OCI-LY3 (cell line): ENCODE measurements around the gene PPCS.

Experiments used
- H2AFZ ChIP-seq: fragments of 200-600, 300-600 bp; shearing (Covaris generic); 2 replicates; pipeline ENCODE4 v1.6.0; 2014; ENCODE audit warnings: antibody characterized with exemption, low read depth, low read length
- H3K27ac ChIP-seq: fragments of 200-600, 300-600 bp; sonication (generic); 2 replicates; pipeline ENCODE4 v1.5.1; 2014; ENCODE audit warnings: mild to moderate bottlenecking, low read length, moderate library complexity, mixed read lengths
- H3K27me3 ChIP-seq: fragments of 200-600, 300-600 bp; sonication (generic); 2 replicates; pipeline ENCODE4 v1.6.1; 2014; ENCODE audit warnings: low read depth, low read length, mixed read lengths
- H3K36me3 ChIP-seq: fragments of 200-600, 300-600 bp; sonication (generic); replicated peaks from 2 replicates; pipeline ENCODE3; 2014; ENCODE audit warnings: low read depth, low read length, mixed read lengths
- H3K4me1 ChIP-seq: fragments of 300-600, 200-600 bp; sonication (generic); 2 replicates; pipeline ENCODE4 v1.6.1; 2014; ENCODE audit warnings: low read length, mixed read lengths
- H3K4me2 ChIP-seq: fragments of 200-600, 300-600 bp; sonication (generic); 2 replicates; pipeline ENCODE4 v1.6.1; 2014; ENCODE audit warnings: low read length, mixed read lengths
- H3K4me3 ChIP-seq: fragments of 300-600, 200-600 bp; sonication (generic); 2 replicates; pipeline ENCODE4 v1.5.1; 2014; ENCODE audit warnings: antibody characterized with exemption, mild to moderate bottlenecking, low read length, moderate library complexity
- H3K79me2 ChIP-seq: fragments of 300-600, 200-600 bp; shearing (Covaris generic); 2 replicates; pipeline ENCODE4 v1.6.1; 2014; ENCODE audit warnings: mild to moderate bottlenecking, low read length, mixed read lengths
- H3K9ac ChIP-seq: fragments of 300-600, 200-600 bp; shearing (Covaris generic); 2 replicates; pipeline ENCODE4 v1.6.0; 2014; ENCODE audit warnings: mild to moderate bottlenecking, low read length, moderate library complexity
- H3K9me3 ChIP-seq: fragments of 200-600, 300-600 bp; shearing (Covaris generic); 2 replicates; pipeline ENCODE4 v1.6.1; 2014; ENCODE audit warnings: low read length, mixed read lengths; ENCODE audit not compliant: insufficient read depth
- H4K20me1 ChIP-seq: fragments of 200-600, 300-600 bp; sonication (generic); 2 replicates; pipeline ENCODE4 v1.6.1; 2016; ENCODE audit warnings: low read length, mixed read lengths; ENCODE audit not compliant: insufficient read depth
- EZH2phosphoT487 ChIP-seq: fragments of 200-600 bp; shearing (Covaris generic); IDR thresholded peaks from 2 replicates; pipeline ENCODE4 v1.6.1; 2018; ENCODE audit warnings: antibody characterized with exemption, mixed run types, low read depth
- TF ChIP-seq, protein P1 (sequence below): fragments of 200-600, 300-600 bp; sonication (generic); IDR thresholded peaks from 2 replicates; pipeline ENCODE4 v1.5.1; 2014; ENCODE audit warnings: antibody characterized with exemption, low read length, low read depth

Gene PPCS

DNA sequence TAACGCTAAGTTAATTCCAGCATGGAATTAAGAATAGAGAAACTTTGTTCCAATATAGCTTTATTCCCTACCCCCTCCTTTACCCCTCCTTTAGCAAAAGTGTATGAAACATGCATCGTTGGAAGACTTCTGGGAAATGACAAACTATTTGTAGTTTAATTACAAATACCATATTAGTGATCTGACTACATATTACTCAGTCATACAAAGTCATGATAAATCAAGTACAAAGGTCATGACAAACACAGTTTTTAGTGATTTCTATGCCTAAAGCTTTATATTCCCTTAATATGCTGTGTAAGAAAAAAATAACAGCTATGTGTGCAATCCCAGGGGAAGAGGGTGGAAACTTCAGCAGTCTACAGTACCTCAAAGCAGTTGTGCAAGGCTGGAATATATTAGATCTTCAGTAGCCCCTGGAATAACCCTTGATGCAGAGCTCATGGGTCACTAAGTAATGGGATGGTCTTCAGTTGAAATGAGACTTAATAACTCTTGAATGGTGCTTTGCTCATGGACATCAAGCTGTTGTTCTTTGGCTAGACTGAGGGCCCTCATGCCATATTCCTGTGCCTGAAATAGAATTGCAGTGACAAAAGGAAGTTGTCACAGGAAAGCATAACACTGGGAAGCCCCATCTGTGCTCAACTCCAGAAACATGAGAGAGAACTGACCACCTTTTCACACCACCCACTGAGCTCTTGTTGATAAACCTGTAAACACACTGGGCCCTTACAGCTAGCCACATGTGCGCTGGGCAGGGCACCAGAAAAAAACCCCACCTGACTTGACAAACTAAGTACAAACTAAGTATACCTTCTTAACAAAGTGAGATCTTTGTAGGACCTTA lies 25.8 kb upstream of the PPCS start:
- TF ChIP-seq, protein P1, sequence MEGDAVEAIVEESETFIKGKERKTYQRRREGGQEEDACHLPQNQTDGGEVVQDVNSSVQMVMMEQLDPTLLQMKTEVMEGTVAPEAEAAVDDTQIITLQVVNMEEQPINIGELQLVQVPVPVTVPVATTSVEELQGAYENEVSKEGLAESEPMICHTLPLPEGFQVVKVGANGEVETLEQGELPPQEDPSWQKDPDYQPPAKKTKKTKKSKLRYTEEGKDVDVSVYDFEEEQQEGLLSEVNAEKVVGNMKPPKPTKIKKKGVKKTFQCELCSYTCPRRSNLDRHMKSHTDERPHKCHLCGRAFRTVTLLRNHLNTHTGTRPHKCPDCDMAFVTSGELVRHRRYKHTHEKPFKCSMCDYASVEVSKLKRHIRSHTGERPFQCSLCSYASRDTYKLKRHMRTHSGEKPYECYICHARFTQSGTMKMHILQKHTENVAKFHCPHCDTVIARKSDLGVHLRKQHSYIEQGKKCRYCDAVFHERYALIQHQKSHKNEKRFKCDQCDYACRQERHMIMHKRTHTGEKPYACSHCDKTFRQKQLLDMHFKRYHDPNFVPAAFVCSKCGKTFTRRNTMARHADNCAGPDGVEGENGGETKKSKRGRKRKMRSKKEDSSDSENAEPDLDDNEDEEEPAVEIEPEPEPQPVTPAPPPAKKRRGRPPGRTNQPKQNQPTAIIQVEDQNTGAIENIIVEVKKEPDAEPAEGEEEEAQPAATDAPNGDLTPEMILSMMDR, result no peak
- TF ChIP-seq EZH2phosphoT487, result no peak
- Histone ChIP-seq H3K27ac (no peak overlapping the region), H3K27me3 (no peaks in the 10 kb centered on the region), H3K79me2 (no peaks in the 10 kb centered on the region), H2AFZ (no peak overlapping the region), H3K9me3 (no peaks in the 10 kb centered on the region), H3K4me3 (no peak overlapping the region), H4K20me1 (no peaks in the 10 kb centered on the region), H3K4me2 (no peak overlapping the region), H3K4me1 (no peaks in the 10 kb centered on the region), H3K36me3 (no peaks in the 10 kb centered on the region), H3K9ac (no peak overlapping the region)

DNA sequence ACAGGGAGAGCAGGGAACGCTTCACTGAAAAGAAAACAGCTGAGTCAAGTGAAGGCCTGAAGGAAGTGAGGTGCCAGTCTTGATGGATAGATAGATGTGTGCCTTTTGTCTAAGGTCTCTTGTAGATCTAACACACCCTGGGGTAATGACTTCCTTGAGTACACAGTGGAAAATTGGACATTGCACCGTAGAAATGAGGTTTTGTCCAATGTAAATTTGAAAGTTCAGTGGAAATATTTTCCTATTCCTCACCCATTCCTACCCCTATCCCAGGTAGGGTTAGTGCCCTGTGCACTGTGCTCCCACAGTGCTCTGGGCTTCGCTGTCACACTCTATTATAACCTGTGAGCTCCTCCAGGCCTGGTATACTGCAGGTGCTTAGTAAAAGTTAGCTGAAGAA lies 24.8 kb upstream of the PPCS start:
- Histone ChIP-seq H3K27me3 (no peaks in the 10 kb centered on the region), H3K4me1 (no peaks in the 10 kb centered on the region), H3K79me2 (no peaks in the 10 kb centered on the region), H3K4me2 (no peak overlapping the region), H3K9ac (no peak overlapping the region), H3K9me3 (no peaks in the 10 kb centered on the region), H3K27ac (no peak overlapping the region), H3K36me3 (no peaks in the 10 kb centered on the region), H4K20me1 (no peaks in the 10 kb centered on the region), H3K4me3 (no peak overlapping the region), H2AFZ (no peak overlapping the region)
- TF ChIP-seq, protein P1, result no peak
- no peak for TF ChIP-seq EZH2phosphoT487

- no peak for TF ChIP-seq EZH2phosphoT487
- TF ChIP-seq, protein P1, result no peak
- no peaks in the 10 kb centered on the region for H3K27me3 ChIP-seq
- no peak overlapping the region for H2AFZ ChIP-seq
- H3K4me2 ChIP-seq, result no peak overlapping the region
- H3K27ac ChIP-seq, result no peak overlapping the region
- H4K20me1 ChIP-seq, result no peaks in the 10 kb centered on the region
- H3K36me3 ChIP-seq, result no peaks in the 10 kb centered on the region
- no peak overlapping the region for H3K4me3 ChIP-seq
- H3K9ac ChIP-seq, result no peak overlapping the region
- no peaks in the 10 kb centered on the region for H3K4me1 ChIP-seq
- H3K9me3 ChIP-seq, result no peaks in the 10 kb centered on the region
- no peaks in the 10 kb centered on the region for H3K79me2 ChIP-seq
These were observed 23.6 kb upstream of the PPCS start for GRCh38 chr1:42432714-42433113.

DNA sequence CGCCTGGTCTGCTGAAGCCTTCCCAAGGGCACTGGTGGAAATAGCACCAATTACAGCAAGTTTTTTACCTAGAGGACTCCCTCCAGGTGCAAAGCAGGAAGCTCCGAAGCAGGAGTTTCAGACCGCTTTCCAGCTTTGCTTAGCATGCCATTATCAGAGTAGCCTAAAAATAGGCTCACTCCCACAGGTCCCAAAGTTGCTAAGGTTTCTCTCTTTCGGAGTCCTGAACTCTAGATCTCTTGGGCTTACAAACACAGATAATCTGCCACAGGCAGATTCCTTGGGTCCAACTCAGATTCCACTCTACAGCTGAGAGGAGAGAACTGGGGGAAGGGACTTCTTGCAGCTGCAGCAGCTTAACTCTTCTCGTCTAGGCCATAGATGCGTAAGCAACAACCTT lies 23.0 kb upstream of the PPCS start:
- Histone ChIP-seq H3K27ac (no peak overlapping the region), H3K9ac (no peak overlapping the region), H3K4me3 (no peak overlapping the region), H4K20me1 (no peaks in the 10 kb centered on the region), H3K4me2 (no peak overlapping the region), H3K9me3 (no peaks in the 10 kb centered on the region), H3K27me3 (no peaks in the 10 kb centered on the region), H2AFZ (no peak overlapping the region), H3K4me1 (no peaks in the 10 kb centered on the region), H3K36me3 (no peaks in the 10 kb centered on the region), H3K79me2 (no peaks in the 10 kb centered on the region)
- TF ChIP-seq, protein P1, result no peak
- TF ChIP-seq EZH2phosphoT487, result no peak
